PC-9 (cell line): ENCODE measurements around the gene VPS35. TPM values are rescaled to one million over a fixed set of nuclear protein-coding genes. Genes with fewer than 3 reads are reported as not detected.
"Not testable (repeated sequence)": the region's sequence is repeated elsewhere in the genome, so short reads cannot be mapped to it uniquely, and the experiment has no call there.

Experiments
- BruUV-seq: library from RNA; stranded (reverse); fragments of 400-500 nt; replicated peaks from 2 replicates; lab custom pipeline; 2021; lab: Mats Ljungman, UMichigan
- CTCF ChIA-PET: fragments of 300-600 bp; sonication (Branson Sonifier 250); formaldehyde crosslinking; loops from one replicate; lab custom pipeline; 2022; ENCODE audit warnings: antibody characterized with exemption; lab: Charles Lee
- POLR2A ChIA-PET: fragments of 300-600 bp; sonication (Branson Sonifier 250); formaldehyde crosslinking; loops from one replicate; lab custom pipeline; 2022; ENCODE audit warnings: antibody characterized with exemption; ENCODE audit not compliant: unreplicated experiment; lab: Charles Lee
- DNase-seq, 2 experiments: peaks; one replicate each; pipeline versions ENCODE4 v3.0.0 to v3.0.0-alpha.2; 2015 to 2022; ENCODE audit warnings: mixed read lengths in 1 of 2
- H2AFZ ChIP-seq: fragments of 200-600 bp; sonication (generic); 2 replicates; pipeline ENCODE4 v1.8.1; 2017; ENCODE audit warnings: antibody characterized with exemption
- H3F3A ChIP-seq: fragments of 200-600 bp; sonication (generic); 2 replicates; pipeline ENCODE4 v1.8.1; 2017; ENCODE audit warnings: antibody characterized with exemption, mild to moderate bottlenecking, low read depth; ENCODE audit not compliant: insufficient read depth
- H3K27ac ChIP-seq: fragments of 200-600 bp; sonication (generic); 2 replicates; pipeline ENCODE4 v1.6.1; 2016; ENCODE audit warnings: mixed run types
- H3K27me3 ChIP-seq: fragments of 200-600 bp; sonication (generic); 2 replicates; pipeline ENCODE4 v1.6.1; 2016; ENCODE audit warnings: low read depth, mixed run types; ENCODE audit not compliant: insufficient read depth
- H3K36me3 ChIP-seq: fragments of 200-600 bp; sonication (generic); 2 replicates; pipeline ENCODE4 v1.6.1; 2016; ENCODE audit warnings: low read depth, mixed run types
- H3K4me1 ChIP-seq: fragments of 200-600 bp; sonication (generic); replicated peaks from 2 replicates; pipeline ENCODE4 v1.6.1; 2016; ENCODE audit warnings: mixed run types; ENCODE audit not compliant: insufficient read depth
- H3K4me2 ChIP-seq: fragments of 200-600 bp; sonication (generic); 2 replicates; pipeline ENCODE4 v1.6.1; 2017; ENCODE audit warnings: mixed run types
- H3K4me3 ChIP-seq: fragments of 200-600 bp; sonication (generic); 2 replicates; pipeline ENCODE4 v1.6.1; 2016; ENCODE audit warnings: mixed run types
- H3K79me2 ChIP-seq: fragments of 200-600 bp; sonication (generic); 2 replicates; pipeline ENCODE4 v1.6.1; 2017; ENCODE audit warnings: low read depth, mixed run types
- H3K9me2 ChIP-seq: fragments of 200-600 bp; sonication (generic); 2 replicates; pipeline ENCODE4 v1.8.1; 2017; ENCODE audit warnings: mild to moderate bottlenecking; ENCODE audit not compliant: insufficient read depth
- H3K9me3 ChIP-seq: fragments of 200-600 bp; sonication (generic); 2 replicates; pipeline ENCODE4 v1.8.1; 2016; ENCODE audit warnings: low read depth; ENCODE audit not compliant: insufficient read depth
- H4K20me1 ChIP-seq: fragments of 200-600 bp; sonication (generic); 2 replicates; pipeline ENCODE4 v1.8.1; 2017; ENCODE audit not compliant: insufficient read depth
- EZH2 ChIP-seq: fragments of 200-600 bp; sonication (generic); IDR thresholded peaks from 2 replicates; pipeline ENCODE4 v1.8.0; 2017; ENCODE audit warnings: antibody characterized with exemption, low read depth
- intact Hi-C: fragments of 100-400 bp; cut with micrococcal nuclease; formaldehyde crosslinking; loops from one replicate; pipeline ENCODE4 v1.10.0; 2022; ENCODE audit not compliant: unreplicated experiment
- total RNA-seq: library from RNA; stranded (reverse); gene quantifications from 2 replicates; pipeline ENCODE4 v1.2.3, GENCODE V29; 2021
- TF ChIP-seq, protein P1 (sequence below): fragments of 200-600 bp; sonication (generic); conservative IDR thresholded peaks from 2 replicates; pipeline ENCODE4 v1.6.1; 2017; ENCODE audit warnings: mixed run types, antibody characterized with exemption, mild to moderate bottlenecking, moderate library complexity

Gene VPS35
- total RNA-seq, 1 experiment from 2014 or later: 98.4 TPM

DNA sequence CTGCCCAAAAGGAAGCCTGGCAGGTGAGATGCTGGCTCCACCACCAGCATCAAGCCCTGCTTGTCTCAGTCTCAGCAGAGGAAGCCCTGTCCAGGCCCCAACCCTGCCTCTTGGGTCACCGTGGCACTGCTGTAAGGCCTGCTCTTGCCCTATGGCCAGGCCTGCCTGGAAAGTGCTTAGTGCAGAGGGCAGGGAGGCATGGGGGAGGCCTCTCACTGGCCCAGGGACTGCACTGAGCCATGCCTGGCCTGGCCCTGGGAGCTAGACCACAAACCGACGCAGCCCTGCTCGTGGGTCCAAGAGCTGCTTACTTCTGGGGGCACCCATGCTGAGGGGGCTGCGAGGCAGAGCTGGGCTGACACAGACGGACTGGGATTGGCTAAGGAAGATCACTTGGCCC is 64.1 kb downstream of the VPS35 start:
- CTCF ChIA-PET: not testable (repeated sequence)

DNA sequence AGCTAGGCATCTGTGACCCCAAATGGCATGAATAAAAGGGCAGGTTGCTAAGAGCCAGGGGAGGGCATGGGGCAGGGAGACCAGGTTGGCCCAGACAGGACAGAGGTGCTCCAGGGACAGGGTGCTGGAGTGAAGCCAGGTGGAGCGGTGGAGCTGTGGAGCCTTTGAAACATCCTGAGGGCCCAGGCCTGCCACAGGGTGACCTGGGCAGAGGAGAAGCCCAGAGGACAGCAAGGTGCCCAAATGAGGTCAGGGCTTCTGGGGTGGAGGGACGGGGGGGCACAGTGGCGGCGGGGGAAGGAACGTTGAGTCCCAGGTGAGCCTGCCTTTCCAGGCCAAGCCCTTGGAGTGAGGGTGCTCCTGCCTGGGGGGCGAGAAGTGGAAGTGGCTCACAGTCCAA is 65.3 kb downstream of the VPS35 start:
- H4K20me1 ChIP-seq, POLR2A ChIA-PET, H2AFZ ChIP-seq, H3K4me2 ChIP-seq, BruUV-seq, H3K27ac ChIP-seq, H3F3A ChIP-seq, intact Hi-C loops, H3K9me2 ChIP-seq, H3K27me3 ChIP-seq, H3K79me2 ChIP-seq, H3K4me3 ChIP-seq, H3K36me3 ChIP-seq, CTCF ChIA-PET, H3K9me3 ChIP-seq, DNase-seq: not testable (repeated sequence)
- H3K4me1 ChIP-seq: peaks cover 11% of the 10 kb centered on the region; the same call in 1 of the 2 replicates

More for the DNA sequence above, 64.1 kb downstream of the VPS35 start:
- H3K36me3 ChIP-seq, H3F3A ChIP-seq, BruUV-seq, H2AFZ ChIP-seq, H3K27me3 ChIP-seq, H3K27ac ChIP-seq, H3K9me2 ChIP-seq, H3K4me3 ChIP-seq, H4K20me1 ChIP-seq, H3K4me2 ChIP-seq, POLR2A ChIA-PET, H3K9me3 ChIP-seq, intact Hi-C loops, DNase-seq, H3K79me2 ChIP-seq: not testable (repeated sequence)
- H3K4me1 ChIP-seq: peaks cover 11% of the 10 kb centered on the region; the same call in 1 of the 2 replicates

DNA sequence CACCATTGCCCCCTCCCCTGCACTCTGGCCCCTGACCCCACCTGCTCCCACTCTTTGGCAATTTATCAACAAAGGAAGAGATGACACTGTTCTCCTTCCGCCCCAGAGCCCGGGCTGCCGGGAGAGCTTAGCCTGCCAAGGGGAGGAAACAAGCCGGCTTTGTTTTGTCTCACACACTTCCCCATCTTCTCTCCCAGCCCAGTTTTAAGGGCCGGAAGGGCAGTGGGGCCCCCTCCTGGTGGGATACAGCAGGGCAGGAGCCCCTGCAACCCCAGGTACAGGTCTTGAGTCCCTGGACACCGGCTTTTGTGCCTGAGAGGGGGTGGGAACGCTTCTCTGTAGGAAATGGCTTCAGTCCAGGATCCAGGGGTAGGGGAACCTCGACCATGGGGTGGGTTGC is 65.7 kb downstream of the VPS35 start:
- H3K9me3 ChIP-seq, H3K27me3 ChIP-seq, H3K9me2 ChIP-seq, H3K79me2 ChIP-seq, H3K36me3 ChIP-seq, H3K4me3 ChIP-seq, BruUV-seq, H4K20me1 ChIP-seq, H3K27ac ChIP-seq, intact Hi-C loops, POLR2A ChIA-PET, CTCF ChIA-PET, DNase-seq, H2AFZ ChIP-seq, H3F3A ChIP-seq, H3K4me2 ChIP-seq: not testable (repeated sequence)
- H3K4me1 ChIP-seq: peaks cover 11% of the 10 kb centered on the region; the same call in 1 of the 2 replicates

DNA sequence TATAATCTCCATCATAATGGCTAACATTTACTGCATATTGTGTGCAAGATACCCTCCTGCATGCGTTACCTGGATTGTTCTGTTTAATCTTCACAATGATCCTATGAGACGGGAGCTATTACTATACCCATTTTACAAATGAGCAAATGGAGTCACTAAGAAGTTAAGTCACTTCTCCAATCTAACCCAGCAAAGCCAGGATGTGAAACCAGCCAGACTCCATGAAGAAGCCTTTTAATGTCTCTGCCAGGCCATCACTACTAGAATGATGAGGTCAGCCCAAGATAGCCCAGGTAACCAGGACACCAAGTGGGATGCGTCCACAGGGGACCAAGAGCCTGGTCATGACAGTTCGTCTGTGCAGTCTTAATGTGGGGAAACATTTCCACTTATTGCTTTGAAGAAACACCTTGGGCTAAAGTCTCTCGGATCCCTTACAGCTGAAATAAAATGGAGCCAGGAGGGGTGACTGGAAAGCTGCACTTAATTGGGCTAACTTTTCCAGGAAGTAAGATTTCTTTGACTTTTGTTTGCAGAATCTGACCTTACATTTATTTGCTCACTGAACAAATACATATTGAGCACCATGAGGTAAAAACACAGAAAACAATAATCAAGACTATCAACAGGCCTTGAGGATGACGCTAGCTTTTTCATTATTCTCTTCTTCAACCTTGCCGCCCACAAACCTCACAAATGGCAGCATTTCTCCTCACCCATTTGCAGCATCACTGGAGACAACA is 66.9 kb downstream of the VPS35 start:
- Histone ChIP-seq H3F3A (no peaks in the 10 kb centered on the region), H3K79me2 (peaks cover 9% of the 10 kb centered on the region; the same call in 1 of the 2 replicates), H3K27me3 (no peaks in the 10 kb centered on the region), H3K4me2 (peak overlapping the region; percentile 79), H2AFZ (no peak overlapping the region), H3K9me3 (no peaks in the 10 kb centered on the region), H3K4me3 (no peak overlapping the region), H3K27ac (no peak overlapping the region), H3K4me1 (peaks cover 11% of the 10 kb centered on the region; the same call in 1 of the 2 replicates), H3K36me3 (no peaks in the 10 kb centered on the region), H4K20me1 (no peaks in the 10 kb centered on the region), H3K9me2 (no peaks in the 10 kb centered on the region)
- CTCF ChIA-PET: no interaction called here
- POLR2A ChIA-PET: interaction anchor here (0.7 kb wide), 1 partner anchor 15 kb away, joined by 4 read pairs; no protein-coding TSS in a partner anchor
- no TSS peak for BruUV-seq
- intact Hi-C loops: no loop called here
- DNase-seq: no peak
- no peak for TF ChIP-seq EZH2
- TF ChIP-seq, protein P1, sequence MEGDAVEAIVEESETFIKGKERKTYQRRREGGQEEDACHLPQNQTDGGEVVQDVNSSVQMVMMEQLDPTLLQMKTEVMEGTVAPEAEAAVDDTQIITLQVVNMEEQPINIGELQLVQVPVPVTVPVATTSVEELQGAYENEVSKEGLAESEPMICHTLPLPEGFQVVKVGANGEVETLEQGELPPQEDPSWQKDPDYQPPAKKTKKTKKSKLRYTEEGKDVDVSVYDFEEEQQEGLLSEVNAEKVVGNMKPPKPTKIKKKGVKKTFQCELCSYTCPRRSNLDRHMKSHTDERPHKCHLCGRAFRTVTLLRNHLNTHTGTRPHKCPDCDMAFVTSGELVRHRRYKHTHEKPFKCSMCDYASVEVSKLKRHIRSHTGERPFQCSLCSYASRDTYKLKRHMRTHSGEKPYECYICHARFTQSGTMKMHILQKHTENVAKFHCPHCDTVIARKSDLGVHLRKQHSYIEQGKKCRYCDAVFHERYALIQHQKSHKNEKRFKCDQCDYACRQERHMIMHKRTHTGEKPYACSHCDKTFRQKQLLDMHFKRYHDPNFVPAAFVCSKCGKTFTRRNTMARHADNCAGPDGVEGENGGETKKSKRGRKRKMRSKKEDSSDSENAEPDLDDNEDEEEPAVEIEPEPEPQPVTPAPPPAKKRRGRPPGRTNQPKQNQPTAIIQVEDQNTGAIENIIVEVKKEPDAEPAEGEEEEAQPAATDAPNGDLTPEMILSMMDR: no peak
